ENCODE results near the gene JUND. TPM values are rescaled to one million over a fixed set of nuclear protein-coding genes. Genes with fewer than 3 reads are reported as not detected.

JUND gene
- total and polyA plus RNA-seq, 4 donors = 161 to 290 (median 207) TPM

DNA sequence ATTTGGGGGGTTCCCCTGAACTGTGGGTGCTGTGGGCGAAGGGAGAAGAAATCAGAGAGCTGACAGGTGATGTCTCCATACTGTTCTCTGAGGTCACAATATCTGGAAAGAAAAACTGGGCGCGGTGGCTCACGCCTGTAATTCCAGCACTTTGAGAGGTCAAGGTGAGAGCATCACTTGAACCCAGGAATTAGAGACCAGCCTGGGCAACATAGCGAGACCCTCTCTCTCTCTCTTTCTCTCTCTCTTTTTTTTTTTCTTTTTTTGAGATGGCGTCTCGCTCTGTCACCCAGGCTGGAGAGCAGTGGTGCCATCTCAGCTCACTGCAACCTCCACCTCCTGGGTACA lies 29.1 kb downstream of the JUND start:
- Histone ChIP-seq H3K4me1 (ENCODE audit: control insufficient read depth in 5 of 5, insufficient read depth in 5 of 5, low read length in 5 of 5) (peaks cover 0 to 4% (median 0%) of the 10 kb centered on the region in 5 donors), H3K27ac (ENCODE audit: low read depth in 1 of 2, low read length in 1 of 2) (no peak overlapping the region), H3K4me3 (no peak overlapping the region), H3K36me3 (ENCODE audit: control insufficient read depth in 4 of 4, insufficient read depth in 4 of 4, low read length in 4 of 4) (peaks cover 0 to 6% (median 0%) of the 10 kb centered on the region in 4 donors), H3K9me3 (ENCODE audit: control insufficient read depth in 4 of 4, insufficient read depth in 3 of 4, low read length in 3 of 4) (peaks cover 0 to 3% (median 0%) of the 10 kb centered on the region in 4 donors), H3K27me3 (ENCODE audit: control insufficient read depth in 3 of 3, insufficient read depth in 3 of 3, low read length in 2 of 3) (no peaks in the 10 kb centered on the region), H3K9ac (ENCODE audit: insufficient read depth in 1 of 2, low read length in 2 of 2) (no peak overlapping the region)
- ATAC-seq (ENCODE audit: insufficient read depth, low FRiP score) (no peak), DNase-seq (no peak)
- WGBS, 2 donors = 70 to 78% methylated on average over 7 of the region's 7 CpGs
- no peak for TF ChIP-seq CTCF (IDR thresholded peaks at IDR 0.05; ENCODE audit: control extremely low read depth, extremely low read depth)

DNA sequence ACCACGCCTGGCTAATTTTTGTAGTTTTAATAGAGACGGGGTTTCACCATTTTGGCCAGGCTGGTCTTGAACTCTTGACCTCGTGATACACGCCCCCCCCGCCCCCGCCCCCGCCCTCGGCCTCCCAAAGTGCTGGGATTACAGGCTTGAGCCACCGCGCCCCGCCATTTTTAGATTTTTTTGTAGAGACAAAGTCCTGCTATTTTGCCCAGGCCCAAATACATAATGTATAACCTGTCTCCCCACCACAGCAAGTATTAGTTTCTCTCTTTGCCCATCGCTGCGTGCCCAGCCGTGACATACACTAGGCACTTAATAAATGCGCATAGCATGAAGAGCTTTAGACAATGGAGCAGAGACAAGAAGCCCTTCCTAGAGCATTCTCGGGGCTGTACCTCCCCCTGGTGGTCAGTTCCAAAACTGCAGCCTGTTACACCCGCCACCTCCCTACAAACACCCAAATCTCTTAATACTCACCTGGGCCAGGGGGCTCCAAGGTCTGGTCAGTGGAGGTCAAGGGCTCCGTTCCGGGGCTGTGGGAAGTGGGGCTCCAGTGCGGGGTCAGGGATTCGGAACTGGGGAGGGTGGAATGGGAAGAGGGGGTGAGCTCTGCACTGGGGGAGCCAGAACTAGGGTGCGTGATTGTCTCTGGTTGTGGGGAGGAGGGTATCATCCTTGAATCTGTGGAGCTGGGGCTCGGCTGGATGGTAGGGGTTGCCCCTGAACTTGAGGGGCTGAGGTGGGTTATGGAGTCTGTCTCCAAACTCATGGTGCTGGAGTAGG lies 29.6 kb downstream of the JUND start:
- peaks cover 0 to 4% (median 0%) of the 10 kb centered on the region in 5 donors for H3K4me1 ChIP-seq (ENCODE audit: control insufficient read depth in 5 of 5, insufficient read depth in 5 of 5, low read length in 5 of 5)
- H3K4me3 ChIP-seq = no peak overlapping the region
- H3K9me3 ChIP-seq (ENCODE audit: control insufficient read depth in 4 of 4, insufficient read depth in 3 of 4, low read length in 3 of 4) = peaks cover 0 to 3% (median 0%) of the 10 kb centered on the region in 4 donors
- 15 to 22% methylated on average over 18 to 23 of the region's 23 CpGs for WGBS, 2 donors
- H3K27ac ChIP-seq (ENCODE audit: low read depth in 1 of 2, low read length in 1 of 2) = no peak overlapping the region
- no peaks in the 10 kb centered on the region for H3K27me3 ChIP-seq (ENCODE audit: control insufficient read depth in 3 of 3, insufficient read depth in 3 of 3, low read length in 2 of 3)
- ATAC-seq (ENCODE audit: insufficient read depth, low FRiP score) (no peak), DNase-seq (peak; percentile 77 to 82 (median 77))
- H3K36me3 ChIP-seq (ENCODE audit: control insufficient read depth in 4 of 4, insufficient read depth in 4 of 4, low read length in 4 of 4) = peaks cover 0 to under 1% (median 0%) of the 10 kb centered on the region in 4 donors
- no peak overlapping the region for H3K9ac ChIP-seq (ENCODE audit: insufficient read depth in 1 of 2, low read length in 2 of 2)
- peak; percentile 97 for TF ChIP-seq CTCF (IDR thresholded peaks at IDR 0.05; ENCODE audit: control extremely low read depth, extremely low read depth)

GRCh38 chr19:18249834-18250233 lies 31.6 kb downstream of the JUND start:
- Histone ChIP-seq H3K9ac (ENCODE audit: insufficient read depth in 1 of 2, low read length in 2 of 2) (no peak overlapping the region), H3K36me3 (ENCODE audit: control insufficient read depth in 4 of 4, insufficient read depth in 4 of 4, low read length in 4 of 4) (no peaks in the 10 kb centered on the region), H3K27ac (ENCODE audit: low read depth in 1 of 2, low read length in 1 of 2) (no peak overlapping the region), H3K9me3 (ENCODE audit: control insufficient read depth in 4 of 4, insufficient read depth in 3 of 4, low read length in 3 of 4) (peaks cover 0 to 3% (median 0%) of the 10 kb centered on the region in 4 donors), H3K4me3 (no peak overlapping the region), H3K4me1 (ENCODE audit: control insufficient read depth in 5 of 5, insufficient read depth in 5 of 5, low read length in 5 of 5) (peaks cover 0 to 4% (median 0%) of the 10 kb centered on the region in 5 donors), H3K27me3 (ENCODE audit: control insufficient read depth in 3 of 3, insufficient read depth in 3 of 3, low read length in 2 of 3) (no peaks in the 10 kb centered on the region)
- DNase-seq (no peak), ATAC-seq (ENCODE audit: insufficient read depth, low FRiP score) (no peak)
- no peak for TF ChIP-seq CTCF (IDR thresholded peaks at IDR 0.05; ENCODE audit: control extremely low read depth, extremely low read depth)
- 82 to 92% methylated on average over 5 of the region's 5 CpGs for WGBS, 2 donors
